PC-9 (cell line): Measurements from ENCODE around the gene CNOT3.

Source experiments
- EZH2 ChIP-seq: fragments of 200-600 bp; sonication (generic); IDR thresholded peaks from 2 replicates; pipeline ENCODE4 v1.8.0; 2017; ENCODE audit warnings: antibody characterized with exemption, low read depth
- TF ChIP-seq, protein P1 (sequence below): fragments of 200-600 bp; sonication (generic); conservative IDR thresholded peaks from 2 replicates; pipeline ENCODE4 v1.6.1; 2017; ENCODE audit warnings: mixed run types, antibody characterized with exemption, mild to moderate bottlenecking, moderate library complexity

DNA sequence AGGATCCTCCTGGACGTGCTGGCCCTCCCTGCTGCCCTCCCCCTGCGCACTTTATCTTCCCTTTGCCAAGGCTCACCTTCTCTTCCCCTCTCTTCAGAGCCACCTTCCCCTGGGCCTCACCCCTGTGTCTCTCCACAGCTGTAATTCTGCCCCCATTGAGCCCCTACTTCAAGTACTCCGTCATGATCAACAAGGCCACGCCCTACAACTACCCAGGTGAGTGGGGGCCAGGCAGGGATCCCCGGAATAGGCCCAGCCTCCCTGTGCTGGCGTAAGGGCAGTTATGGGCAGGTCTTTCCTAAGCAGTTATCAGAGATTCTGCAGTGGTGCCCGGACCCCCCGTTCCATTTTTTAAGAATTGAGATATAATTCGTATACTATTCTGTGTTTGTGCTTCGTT is 31.8 kb upstream of the CNOT3 start:
- TF ChIP-seq, protein P1, sequence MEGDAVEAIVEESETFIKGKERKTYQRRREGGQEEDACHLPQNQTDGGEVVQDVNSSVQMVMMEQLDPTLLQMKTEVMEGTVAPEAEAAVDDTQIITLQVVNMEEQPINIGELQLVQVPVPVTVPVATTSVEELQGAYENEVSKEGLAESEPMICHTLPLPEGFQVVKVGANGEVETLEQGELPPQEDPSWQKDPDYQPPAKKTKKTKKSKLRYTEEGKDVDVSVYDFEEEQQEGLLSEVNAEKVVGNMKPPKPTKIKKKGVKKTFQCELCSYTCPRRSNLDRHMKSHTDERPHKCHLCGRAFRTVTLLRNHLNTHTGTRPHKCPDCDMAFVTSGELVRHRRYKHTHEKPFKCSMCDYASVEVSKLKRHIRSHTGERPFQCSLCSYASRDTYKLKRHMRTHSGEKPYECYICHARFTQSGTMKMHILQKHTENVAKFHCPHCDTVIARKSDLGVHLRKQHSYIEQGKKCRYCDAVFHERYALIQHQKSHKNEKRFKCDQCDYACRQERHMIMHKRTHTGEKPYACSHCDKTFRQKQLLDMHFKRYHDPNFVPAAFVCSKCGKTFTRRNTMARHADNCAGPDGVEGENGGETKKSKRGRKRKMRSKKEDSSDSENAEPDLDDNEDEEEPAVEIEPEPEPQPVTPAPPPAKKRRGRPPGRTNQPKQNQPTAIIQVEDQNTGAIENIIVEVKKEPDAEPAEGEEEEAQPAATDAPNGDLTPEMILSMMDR = no peak
- TF ChIP-seq EZH2 = no peak
